ENCODE results near the gene MAGEB6B.
"Not testable (repeated sequence)": the region's sequence is repeated elsewhere in the genome, so short reads cannot be mapped to it uniquely, and the experiment has no call there.

MAGEB6B gene, protein sequence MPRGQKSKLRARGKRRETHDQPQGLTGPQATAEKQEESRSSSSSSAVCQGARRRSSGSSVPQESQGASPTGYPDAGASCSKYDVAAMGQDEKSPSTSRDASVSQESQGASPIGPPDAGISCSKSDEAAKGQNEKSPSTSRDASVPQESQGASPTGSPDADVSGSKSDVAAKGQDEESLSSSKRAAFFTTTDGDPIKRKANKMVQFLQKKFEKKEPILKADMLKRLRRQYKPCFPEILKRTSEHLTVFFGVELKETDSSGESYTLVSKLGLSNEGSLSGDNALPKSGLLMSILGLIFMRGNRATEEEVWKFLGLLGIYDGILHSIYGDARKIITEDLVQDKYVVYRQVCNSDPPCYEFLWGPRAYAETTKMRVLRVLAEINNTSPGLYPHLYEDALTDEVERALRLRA

GRCh38 chrX:26160301-26160700 is at the start of gene MAGEB6B:
TSS of gene MAGEB6B (plus strand) at chrX:26160601. CDS start at chrX:26160601, 0 bp downstream.
- CTCF ChIA-PET, result no interaction called here
- H3K27ac ChIP-seq, result no peak within 1 kb of the TSS
- POLR2A ChIA-PET (ENCODE audit: low non-redundant PET), result no interaction called here
- no peak for TF ChIP-seq CTCF (conservative IDR thresholded peaks at IDR 0.05; ENCODE audit: low read depth)
- DNase-seq (ENCODE audit: low spot score), result no peak

- H3K27ac ChIP-seq, result no peak within 1 kb of the TSS
- CTCF ChIA-PET, result no interaction called here
- no peak for DNase-seq (ENCODE audit: low spot score)
- TF ChIP-seq CTCF (conservative IDR thresholded peaks at IDR 0.05; ENCODE audit: low read depth), result no peak
- POLR2A ChIA-PET (ENCODE audit: low non-redundant PET), result no interaction called here
Observed at GRCh38 chrX:26138274-26138673, 22.1 kb upstream of the MAGEB6B start, which contains the start of gene MAGEB18. TSS of gene MAGEB18 (plus strand) at chrX:26138343. CDS start at chrX:26138986, 643 bp downstream.

GRCh38 chrX:26146024-26146423 is 14.4 kb upstream of the MAGEB6B start:
- CTCF ChIA-PET, result no interaction called here
- DNase-seq (ENCODE audit: low spot score), result no peak
- H3K27ac ChIP-seq, result no peak overlapping the region
- TF ChIP-seq CTCF (conservative IDR thresholded peaks at IDR 0.05; ENCODE audit: low read depth), result no peak
- POLR2A ChIA-PET (ENCODE audit: low non-redundant PET), result no interaction called here

- no peak for DNase-seq (ENCODE audit: low spot score)
- H3K27ac ChIP-seq, result no peak within 1 kb of the TSS
- ChIA-PET POLR2A (ENCODE audit: low non-redundant PET) (no interaction called here), CTCF (no interaction called here)
- TF ChIP-seq CTCF (conservative IDR thresholded peaks at IDR 0.05; ENCODE audit: low read depth), result no peak
Observed at GRCh38 chrX:26192204-26192603, 31.8 kb downstream of the MAGEB6B start, which contains the start of gene MAGEB6. TSS of gene MAGEB6 (plus strand) at chrX:26192440. CDS start at chrX:26193847, 1,407 bp downstream.

GRCh38 chrX:26203561-26203960 is 43.2 kb downstream of the MAGEB6B start:
- DNase-seq (ENCODE audit: low spot score), result no peak
- no peak for TF ChIP-seq CTCF (conservative IDR thresholded peaks at IDR 0.05; ENCODE audit: low read depth)
- CTCF ChIA-PET, result no interaction called here
- POLR2A ChIA-PET (ENCODE audit: low non-redundant PET), result no interaction called here
- H3K27ac ChIP-seq, result no peak overlapping the region

DNA sequence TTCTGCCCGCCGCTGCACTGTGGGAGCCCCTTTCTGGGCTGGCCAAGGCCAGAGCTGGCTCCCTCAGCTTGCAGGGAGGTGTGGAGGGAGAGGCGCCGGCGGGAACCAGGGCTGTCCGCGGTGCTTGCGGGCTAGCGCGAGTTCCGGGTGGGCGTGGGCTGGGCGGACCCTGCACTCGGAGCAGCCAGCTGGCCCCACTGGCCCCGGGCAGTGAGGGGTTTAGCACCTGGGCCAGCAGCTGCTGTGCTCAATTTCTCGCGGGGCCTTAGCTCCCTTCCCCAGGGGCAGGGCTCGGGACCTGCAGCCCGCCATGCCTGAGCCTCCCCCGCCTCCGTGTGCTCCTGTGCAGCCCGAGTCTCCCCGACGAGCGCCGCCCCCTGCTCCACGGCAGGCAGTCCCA is 44.3 kb downstream of the MAGEB6B start:
- CTCF ChIA-PET; DNase-seq (ENCODE audit: low spot score); POLR2A ChIA-PET (ENCODE audit: low non-redundant PET); H3K27ac ChIP-seq: not testable (repeated sequence)

DNA sequence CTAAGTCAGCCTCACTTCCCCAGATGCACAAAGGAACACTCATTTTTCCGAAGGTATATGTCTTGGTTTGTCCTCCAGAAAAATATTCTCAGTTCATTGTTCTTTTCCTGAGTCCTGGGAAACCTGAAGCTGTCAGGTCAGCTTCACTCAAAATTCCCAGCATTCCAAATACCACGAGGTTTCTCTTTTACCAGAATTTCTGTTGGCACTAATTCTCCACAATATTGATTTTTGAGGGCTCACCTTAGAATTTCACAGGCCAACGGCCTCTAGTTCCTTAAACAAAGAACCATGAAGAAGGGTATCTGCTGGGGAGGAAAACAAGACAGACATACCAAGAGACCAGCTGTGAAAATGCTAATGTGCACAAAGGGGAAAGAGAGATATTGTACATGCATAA is 47.6 kb downstream of the MAGEB6B start:
- TF ChIP-seq CTCF (conservative IDR thresholded peaks at IDR 0.05; ENCODE audit: low read depth), result no peak
- ChIA-PET POLR2A (ENCODE audit: low non-redundant PET) (no interaction called here), CTCF (no interaction called here)
- no peak for DNase-seq (ENCODE audit: low spot score)
- H3K27ac ChIP-seq, result no peak overlapping the region

Data from RWPE1 (cell line).